GM18519 (cell line): Measurements from ENCODE around the gene PI4KA.

Experiments used
- ATAC-seq: cut with Tn5 transposase; IDR thresholded peaks from one replicate; pipeline ENCODE4 v1.9.1; 2021; ENCODE audit warnings: mild to moderate bottlenecking, moderate library complexity; ENCODE audit not compliant: unreplicated experiment, low FRiP score

PI4KA gene

DNA sequence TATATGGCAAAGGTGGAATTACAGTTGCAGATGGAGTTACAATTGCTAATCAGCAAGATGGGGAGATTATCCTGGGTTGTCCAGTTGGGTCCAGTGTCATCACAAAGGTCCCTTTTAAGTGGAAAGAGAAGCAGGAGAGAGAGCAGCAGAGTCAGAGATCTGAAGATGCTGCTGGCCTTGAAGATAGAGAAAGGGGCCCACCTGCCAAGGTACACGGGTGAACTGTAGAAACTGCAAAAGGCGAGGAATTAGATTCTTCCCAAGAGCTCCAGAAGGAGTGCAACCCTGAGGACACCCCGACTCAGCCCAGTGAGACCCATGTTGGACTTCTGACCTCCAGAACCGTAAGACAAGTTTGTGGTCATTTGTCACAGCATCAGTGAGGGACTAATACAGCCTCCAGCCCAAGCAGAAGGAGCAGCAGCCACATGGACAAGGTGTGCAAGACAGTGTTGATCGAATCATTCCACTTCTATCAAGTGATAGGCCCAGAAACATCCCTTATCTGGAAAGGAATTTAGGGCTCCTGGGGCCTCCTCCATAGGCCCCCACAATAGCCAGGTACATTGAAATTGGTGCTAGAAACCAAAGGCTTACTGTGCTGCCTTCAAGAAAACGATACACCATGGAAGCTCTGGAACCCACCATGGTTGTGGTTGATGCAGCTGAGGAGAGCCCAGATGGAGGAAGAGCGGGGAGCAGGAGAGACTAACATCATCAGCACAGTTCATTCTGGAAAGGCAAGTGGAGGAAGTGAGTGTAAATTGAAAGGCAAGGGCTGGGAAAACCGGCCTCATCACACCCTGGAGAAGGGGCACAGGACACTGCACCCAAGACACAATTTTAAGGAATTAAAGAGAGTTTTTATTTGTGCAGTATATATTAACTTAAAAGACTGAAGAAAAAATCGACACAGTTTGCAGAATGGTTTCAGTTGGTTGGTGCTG, 23.5 kb upstream of the PI4KA start:
- no peak for ATAC-seq

DNA sequence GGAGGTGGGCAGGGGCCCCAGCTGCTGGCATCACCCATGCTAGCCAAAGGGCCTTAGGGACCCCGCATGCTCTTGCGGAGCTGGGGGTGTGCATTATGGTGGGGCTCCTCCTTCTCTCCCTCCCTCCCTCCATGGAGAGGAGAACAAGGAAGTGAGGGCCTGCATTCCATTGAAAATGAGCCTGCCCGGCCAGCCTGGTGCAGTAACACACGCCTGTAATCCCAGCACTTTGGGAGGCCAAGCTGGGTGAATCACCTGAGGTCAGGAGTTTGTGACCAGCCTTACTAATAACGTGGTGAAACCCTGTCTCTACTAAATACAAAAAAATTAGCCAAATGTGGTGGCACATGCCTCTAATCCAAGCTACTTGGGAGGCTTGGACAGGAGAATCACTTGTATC, 22.6 kb upstream of the PI4KA start:
- ATAC-seq, result no peak

DNA sequence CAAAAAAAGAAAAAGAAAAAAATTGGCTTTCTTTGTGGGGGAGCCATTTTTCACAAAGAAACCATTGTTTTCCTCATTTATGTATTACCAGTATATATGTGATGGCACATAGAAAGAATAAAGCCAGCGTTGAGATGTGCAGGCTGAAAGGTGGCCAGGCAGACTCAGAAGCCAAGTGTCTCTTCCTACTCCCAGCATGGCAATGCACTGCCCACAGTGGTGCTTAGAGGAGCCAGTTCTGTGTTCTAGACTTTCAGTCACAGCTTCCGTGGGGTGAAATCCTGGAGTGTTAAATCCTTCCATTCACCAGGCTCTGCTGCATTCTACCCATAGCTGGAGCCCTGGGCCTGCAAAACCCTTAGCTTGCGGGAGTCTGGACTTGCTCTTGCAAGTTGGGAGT, 19.1 kb upstream of the PI4KA start:
- no peak for ATAC-seq

DNA sequence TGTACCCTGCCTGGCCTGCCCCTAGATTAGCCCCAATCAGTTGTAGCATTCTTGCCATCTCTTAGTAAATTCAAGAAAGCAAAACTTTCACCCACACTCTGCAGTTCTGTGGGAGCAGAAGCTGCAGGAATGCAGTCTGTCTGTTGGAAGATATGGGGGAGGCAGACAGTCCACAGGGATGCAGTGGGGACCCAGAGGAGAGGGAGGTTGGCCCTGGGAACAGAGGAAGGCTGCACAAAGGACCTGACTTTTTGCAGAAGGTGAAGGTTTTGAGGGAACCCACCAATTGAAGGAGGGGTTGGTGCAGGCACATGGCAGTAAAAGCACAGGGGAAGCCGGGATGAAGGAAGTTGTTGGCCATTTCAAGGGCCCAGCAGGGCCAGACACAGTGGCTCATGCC, 16.7 kb upstream of the PI4KA start:
- ATAC-seq, result no peak

DNA sequence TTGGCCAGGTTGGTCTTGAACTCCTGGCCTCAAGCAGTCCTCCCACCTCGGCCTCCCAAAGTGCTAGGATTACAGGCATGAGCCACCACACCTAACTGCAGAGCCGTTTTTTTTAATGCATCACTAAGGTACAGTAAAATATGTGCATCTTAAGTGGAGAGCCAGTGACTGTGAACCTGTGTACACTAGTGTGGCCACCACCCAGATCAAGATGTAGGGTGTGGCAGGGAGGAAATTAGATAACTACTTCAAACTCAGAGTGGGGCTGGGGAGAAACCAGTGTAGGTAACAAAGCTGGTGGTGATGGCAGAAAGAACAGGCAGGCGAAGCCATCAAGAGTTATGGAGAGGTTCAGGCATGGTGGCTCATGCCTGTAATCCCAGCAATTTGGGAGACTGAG, 14.6 kb upstream of the PI4KA start:
- ATAC-seq, result no peak

DNA sequence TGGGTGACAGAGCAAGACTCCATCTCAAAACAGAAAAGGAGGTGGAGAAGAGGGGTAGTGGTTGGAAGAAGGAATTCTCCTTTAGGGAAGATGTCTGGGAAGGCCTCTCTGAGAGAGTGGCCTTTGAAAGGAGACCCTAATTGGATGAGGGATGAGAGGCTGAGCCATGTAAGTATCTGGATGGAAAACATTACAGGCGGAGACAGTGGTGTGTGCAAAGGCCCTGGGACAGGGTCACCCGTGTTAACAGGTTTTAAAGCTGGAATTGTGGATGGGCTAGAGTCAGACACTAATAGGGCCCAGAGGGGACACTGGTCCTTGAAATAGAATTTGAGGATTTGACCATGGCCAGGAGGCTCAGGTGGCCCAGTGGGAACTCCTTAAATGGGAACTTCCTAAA, 10.6 kb upstream of the PI4KA start:
- ATAC-seq, result no peak

DNA sequence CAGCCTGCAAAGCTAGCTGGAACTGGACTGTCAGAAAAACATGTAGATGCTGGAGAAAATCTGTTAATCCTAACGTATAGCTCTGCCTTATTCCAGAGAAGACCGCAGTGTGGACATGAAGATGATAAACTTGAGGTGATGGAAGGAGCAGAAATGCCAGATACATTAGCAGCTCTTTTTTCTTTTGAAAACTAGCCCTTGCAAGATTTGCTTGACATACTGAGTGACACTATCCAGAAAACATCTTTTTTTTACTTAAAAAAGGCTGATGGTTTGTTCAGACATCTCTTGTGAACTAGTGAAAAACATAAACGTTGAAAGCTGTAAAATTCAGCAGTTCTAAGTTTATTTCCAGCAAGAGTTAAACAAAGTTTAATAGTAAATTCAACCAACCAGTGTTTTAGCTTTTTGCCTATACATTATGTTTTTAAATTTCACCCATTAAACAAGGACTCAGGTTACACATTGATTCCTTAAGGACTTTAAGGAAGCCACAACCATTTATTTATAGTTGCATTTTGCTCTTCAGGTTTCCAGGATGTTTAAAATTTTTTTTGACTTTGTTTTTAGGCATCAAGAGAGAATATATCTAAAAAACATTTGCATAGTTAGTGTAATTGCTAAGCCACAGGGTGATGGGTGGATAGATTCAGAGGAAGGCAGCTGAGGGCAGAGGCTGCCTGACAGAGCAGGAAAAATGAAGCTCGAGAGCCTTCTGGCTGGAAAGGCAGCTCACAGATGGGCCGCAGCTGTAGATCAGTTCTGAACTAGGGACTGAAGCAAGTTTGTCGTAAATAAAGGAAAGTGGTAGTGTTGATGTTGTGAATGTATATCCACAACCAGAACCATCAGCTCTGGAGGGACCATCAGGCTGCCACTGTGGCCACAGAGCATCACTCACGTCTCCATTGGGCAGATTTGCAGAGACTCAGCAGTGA, 9.7 kb upstream of the PI4KA start:
- no peak for ATAC-seq

DNA sequence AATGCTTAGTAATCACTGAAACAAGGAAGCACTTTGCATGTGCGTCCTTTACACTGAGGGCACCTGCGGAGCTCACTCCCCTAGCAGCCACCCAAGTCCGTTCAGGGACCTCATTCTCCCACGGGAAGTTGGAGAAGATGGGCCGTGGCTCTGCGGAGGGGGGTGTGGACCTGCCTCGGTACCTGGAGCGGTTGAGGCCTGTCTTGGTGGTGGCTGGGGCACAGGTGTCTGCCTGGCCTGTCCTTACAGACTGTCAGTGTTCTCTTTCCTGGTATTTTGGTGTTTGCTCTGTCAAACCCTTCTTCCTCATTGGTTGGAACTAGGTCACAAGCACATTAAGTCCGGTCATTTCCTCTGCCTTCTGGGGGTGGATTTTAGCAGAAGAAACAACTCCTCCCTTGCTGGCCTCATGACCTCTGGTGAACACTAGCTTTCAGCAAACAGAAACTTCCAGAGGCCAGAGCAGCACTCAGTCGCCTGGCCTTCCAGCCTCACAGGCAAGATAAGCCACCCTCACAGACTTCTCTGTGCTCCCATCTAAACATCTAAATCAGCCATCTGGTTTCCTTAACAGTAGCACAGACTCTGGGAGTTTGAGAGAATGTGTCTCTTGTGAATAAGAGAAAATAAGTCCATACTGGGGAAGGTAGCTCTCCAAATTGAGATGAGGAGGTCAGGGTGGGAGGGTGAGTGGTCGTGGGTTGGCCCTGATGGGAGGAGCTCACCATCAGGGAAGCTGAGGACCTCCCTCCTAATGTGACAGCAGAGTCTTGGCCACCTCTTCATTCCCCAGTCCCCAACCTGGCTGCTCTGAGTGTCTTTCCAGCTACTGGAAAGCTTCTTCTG, 8.8 kb upstream of the PI4KA start:
- no peak for ATAC-seq

DNA sequence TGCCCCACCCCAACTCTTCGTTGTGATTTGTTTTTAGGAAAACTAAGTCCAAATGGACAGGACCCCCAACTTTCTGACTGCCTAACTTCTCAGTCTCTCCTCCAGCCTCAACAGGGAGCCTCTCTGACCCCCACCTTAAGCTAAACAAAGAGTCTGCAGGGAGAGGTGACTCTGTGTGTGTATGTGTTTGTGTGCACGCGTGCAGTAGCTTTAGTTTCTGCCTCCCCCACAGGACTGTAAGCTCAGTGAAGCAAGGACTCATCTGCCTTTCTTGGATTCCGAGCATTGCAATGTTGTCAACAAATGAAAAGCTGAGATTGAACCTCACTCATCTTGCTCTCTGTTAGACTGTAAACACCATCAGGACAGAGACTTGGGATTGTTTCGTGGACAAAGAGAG, 8.1 kb upstream of the PI4KA start:
- no peak for ATAC-seq

DNA sequence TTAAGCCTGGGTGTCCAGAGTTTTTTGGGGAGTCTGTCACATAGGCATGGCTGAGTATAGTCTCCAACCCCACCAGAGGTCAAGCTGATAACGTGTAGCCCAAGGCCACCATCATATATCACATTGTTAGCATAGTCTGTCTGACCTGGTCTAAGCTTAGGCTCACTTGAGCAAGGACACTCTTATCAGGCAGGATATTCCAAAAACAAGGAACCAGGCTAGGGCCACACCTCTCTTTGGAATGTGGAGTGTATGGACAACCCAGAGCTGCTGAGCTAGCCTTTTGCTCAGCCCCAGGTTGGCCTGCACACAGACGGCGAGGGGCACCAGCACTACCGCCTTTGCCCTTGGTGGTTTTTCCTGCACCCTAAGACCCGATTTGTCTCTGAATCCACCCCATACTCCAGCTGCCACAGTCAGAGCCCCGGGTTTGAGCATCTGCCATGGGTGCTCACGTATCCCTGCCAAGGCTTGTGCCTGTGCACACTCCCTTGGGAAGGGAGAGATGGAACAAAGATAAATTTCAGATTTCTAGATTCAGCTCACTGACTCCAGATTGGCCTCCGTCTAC, 7.3 kb upstream of the PI4KA start:
- ATAC-seq, result no peak

DNA sequence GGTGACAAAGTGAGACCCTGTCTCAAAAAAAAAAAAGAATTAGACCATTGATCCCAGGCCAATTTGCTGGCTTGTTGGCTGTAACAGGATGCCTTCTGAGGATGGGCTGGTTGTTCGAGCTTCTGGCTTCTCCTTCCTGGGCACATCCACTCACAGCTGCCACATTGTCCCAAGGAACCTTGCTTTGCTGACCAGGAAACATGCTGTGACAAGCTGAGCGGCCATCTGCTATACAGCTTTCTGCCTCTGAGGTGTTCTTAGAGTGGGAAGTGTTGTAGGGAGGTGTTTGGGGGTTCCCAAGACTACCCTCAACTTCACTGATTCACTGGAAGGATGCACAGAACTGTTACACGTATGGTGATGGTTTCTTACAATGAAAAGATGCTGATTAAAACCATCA, 6.7 kb upstream of the PI4KA start:
- no peak for ATAC-seq

DNA sequence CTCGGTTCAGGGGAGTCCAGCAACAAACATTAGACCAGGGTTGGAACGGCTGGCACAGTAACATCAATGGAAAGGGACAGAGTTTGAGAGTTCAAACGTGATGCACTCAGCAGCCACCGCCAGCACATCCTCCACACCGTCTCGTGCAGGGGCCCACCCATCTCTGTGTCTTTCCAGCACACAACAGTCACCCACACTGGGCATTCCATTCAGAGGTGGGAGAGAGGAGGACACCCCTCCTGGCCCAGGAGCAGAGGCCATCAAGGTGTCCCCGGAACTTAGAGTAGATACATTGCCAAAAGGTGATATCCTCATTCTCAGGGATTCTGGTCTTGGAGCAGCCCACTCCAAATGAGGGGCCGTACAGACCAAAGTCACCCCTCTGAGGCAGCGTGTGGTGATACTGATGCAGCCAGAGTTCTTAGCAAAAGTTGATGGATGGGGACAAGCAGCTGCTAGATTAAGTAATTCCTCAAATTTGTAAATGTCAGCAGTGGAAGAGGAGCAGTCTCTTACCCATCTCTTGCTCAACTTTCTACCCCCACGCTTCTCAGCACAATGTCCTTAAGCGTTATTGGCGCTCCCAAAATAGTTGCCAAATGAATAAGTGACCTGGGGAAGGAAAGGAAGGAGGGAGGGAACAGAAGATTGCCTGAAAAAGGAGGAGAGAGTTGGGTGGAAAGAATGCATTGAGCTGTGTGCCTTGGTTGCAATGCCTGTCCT, 5.7 kb upstream of the PI4KA start:
- ATAC-seq, result no peak

DNA sequence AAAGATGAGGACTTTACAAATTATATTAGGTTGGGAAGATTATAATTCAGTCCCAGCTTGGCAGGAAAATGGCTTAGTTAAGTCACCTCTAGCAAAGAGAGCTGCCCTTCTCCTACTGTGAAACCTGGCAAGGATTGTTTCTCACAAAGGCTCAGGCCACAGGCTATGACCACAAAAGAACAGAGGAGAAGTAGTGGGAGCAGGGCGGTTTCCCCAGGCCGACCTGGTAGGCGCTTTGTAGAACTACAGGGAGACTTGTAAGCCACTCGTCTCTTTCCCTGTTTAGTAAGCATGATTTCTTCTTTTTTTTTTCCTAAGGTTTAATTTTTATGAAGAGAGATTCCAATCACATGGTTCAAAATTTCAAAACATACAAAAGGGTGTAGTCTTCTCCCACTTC, 4.8 kb upstream of the PI4KA start:
- ATAC-seq, result no peak

DNA sequence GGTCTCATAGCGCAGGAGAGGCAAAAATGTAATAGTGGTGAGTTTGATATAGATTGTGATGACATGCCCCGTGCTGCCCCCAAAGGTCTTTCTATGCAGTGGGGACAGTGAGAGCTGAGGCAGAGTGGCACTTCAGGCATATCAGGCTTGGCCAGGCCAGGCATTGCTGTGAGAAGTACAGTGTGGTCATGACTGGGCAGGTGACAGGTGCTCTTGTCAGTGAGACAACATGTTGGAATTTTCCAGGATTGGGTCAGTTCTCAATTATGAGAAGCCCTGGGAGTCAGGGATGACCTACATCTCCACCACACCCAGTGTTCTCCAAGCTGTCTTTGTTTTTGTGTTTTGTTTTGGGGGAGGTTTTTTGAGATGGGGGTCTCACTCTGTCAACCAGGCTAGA, 3.9 kb upstream of the PI4KA start:
- ATAC-seq, result no peak

DNA sequence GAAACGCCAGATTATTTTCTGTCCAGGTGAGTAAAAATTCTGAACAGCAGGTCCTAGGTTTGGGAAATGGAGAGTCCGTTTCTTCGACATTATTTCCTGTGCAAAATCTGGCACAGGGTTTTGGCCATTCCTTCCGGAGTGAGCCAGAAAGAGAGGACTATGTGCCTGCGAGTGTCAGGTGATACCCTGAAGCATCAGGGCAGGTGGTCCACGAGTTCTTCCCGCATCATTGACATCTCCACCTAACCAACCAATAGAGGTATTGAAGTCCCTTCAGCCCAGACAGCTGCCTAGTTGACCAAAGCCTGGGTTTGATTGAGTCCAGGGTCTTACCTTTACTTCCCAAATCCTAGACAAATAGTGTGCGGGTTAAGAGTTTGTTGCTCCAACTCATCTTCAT, 1.0 kb upstream of the PI4KA start:
- ATAC-seq, result no peak

DNA sequence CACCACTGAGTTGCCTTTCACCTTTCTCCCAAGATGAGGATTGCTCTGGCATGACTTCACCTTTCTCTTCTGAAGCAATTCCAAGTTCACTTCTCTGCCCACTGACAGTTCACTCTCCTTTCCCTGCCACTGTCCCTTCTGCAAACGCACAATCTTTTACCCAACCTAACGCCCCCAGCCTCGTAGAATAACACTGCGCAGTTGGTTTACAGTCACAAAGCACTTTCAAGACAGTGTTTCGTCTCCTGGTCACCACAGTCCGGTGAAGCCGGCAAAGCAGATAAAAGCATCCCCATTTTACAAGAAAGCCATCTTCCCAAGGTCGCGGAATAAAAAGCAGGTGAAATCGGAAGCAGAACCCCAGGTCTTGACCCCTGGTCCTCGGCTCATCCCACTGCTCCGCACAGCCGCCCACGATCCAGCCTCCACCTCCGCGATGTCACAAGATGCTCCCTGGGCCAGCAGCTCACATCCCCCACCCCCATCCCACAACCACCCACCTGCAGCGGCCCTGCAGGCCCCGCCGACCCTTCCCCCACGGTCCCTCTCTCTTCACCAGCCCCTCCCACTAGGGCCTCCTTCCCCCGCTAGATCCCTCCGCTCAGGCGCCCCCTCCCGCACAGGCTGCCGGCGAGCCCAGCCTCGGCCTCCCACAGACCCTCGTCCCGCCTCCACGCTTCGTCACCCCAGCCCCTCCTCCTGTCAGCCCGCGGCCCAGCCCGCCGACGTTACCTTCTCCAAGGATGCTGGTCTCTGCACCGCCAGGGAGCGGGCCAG, 585 bp downstream of the PI4KA start:
- ATAC-seq, result peak; percentile 35

DNA sequence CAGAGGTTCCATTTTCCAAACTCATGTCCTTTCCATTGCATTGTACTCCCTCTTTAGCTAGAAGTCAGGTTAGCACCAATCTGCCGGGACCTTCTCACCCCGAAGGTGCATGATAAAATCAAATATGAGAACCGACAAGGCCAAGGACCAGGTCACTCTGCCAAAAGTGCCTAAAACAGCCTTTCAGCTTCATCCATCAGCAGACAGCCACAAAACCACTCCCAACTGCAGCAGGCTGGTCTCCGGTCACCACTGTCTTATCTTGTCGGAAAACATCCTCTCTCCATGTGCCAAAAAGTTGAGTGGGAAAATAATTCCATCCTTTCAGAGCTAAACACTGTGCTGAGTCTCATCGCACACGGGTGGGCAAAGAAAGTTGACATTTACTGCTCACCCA, 1.4 kb downstream of the PI4KA start:
- no peak for ATAC-seq

DNA sequence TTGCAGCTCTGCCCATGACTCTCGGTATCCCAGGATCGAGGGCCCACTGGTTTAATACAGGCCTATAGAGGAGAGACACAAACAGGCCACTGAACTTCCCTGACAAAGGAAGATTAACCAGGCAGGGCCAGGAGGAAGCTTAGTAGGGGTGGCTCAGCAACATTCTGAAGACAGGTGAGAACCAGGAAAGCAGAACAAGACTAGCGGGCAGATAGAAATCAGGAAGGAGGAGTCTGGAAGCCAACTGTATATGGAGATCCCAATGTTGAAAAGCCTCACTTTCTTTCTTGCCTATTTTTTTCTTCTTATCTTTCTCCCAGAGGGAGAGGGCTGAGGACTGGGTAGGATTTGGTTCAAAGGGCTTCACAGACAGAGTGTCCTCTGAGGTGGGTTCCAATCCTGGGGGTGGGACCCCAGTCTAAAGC, 5.4 kb downstream of the PI4KA start:
- ATAC-seq, result no peak

DNA sequence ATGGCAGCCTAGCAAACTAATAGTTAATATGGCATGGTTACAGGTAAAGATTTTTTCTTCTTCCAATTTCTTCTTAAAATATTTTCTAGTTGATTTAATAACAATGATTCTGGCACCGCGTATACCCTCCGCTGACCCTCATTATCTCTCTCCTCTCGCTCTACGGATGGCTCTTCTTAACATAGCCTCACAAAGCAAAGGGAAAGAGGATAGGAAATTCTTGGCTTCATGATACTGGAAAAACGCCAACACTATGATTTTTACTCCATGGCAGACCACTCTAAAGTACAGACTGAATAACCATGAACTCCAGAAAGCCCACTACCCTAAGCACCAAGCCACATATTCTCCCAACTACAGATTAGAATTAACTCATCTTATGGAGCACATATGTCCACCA, 6.1 kb downstream of the PI4KA start:
- ATAC-seq, result no peak
